ENCODE results near the gene TMEM54. TPM values are rescaled to one million over a fixed set of nuclear protein-coding genes. Genes with fewer than 3 reads are reported as not detected.

The TMEM54 gene
- total and polyA plus RNA-seq, 2 experiments from 2014 or later, result 11.2 to 11.7 TPM

- TF ChIP-seq EZH2phosphoT487 (IDR thresholded peaks at IDR 0.05; ENCODE audit: unreplicated experiment), result no peak
- no peak for TF ChIP-seq POLR2AphosphoS5 (IDR thresholded peaks at IDR 0.05; ENCODE audit: low read depth)
- TF ChIP-seq CREB1 (CRISPR knock-in tag; IDR thresholded peaks at IDR 0.05; ENCODE audit: low read depth), result no peak
- no peak for TF ChIP-seq EZH2 (IDR thresholded peaks at IDR 0.05; ENCODE audit: low read depth, unreplicated experiment)
- no peak for TF ChIP-seq ZNF114 (CRISPR knock-in tag; IDR thresholded peaks at IDR 0.05)
- TF ChIP-seq STAT1 (IDR thresholded peaks at IDR 0.05; ENCODE audit: unreplicated experiment), result no peak
- TF ChIP-seq NANOG (IDR thresholded peaks at IDR 0.05; ENCODE audit: borderline replicate concordance), result no peak
Observed at GRCh38 chr1:32889731-32890278, 11.4 kb downstream of the TMEM54 start (continued).

- Histone ChIP-seq H2AFZ (no peak overlapping the region), H3K9me2 (ENCODE audit: insufficient read depth) (no peaks in the 10 kb centered on the region), H3K79me2 (replicated peaks; ENCODE audit: insufficient read depth) (no peaks in the 10 kb centered on the region), H3F3A (replicated peaks; ENCODE audit: low read depth) (peaks cover 7% of the 10 kb centered on the region; the same call in 1 of the 2 replicates), H3K27me3 (ENCODE audit: insufficient read depth) (peaks cover 64% of the 10 kb centered on the region), H3K36me3 (ENCODE audit: insufficient read depth) (no peaks in the 10 kb centered on the region), H3K4me1 (ENCODE audit: insufficient read depth) (peaks cover 11% of the 10 kb centered on the region), H3K4me3 (no peak overlapping the region), H4K20me1 (replicated peaks; ENCODE audit: insufficient read depth) (peaks cover 6% of the 10 kb centered on the region), H3K4me2 (no peak overlapping the region), H3K27ac (ENCODE audit: low read depth) (no peak overlapping the region)
- TF ChIP-seq JUNB (IDR thresholded peaks at IDR 0.05; ENCODE audit: unreplicated experiment) (no peak), ZNF462 (CRISPR knock-in tag; IDR thresholded peaks at IDR 0.05) (no peak), REST (IDR thresholded peaks at IDR 0.05; ENCODE audit: unreplicated experiment) (no peak), CTCF (conservative IDR thresholded peaks at IDR 0.05; ENCODE audit: low read depth in 2 of 2) (no peak), CREB1 (CRISPR knock-in tag; IDR thresholded peaks at IDR 0.05; ENCODE audit: low read depth) (no peak), ZNF331 (CRISPR knock-in tag; IDR thresholded peaks at IDR 0.05; ENCODE audit: low read depth) (no peak), NANOG (IDR thresholded peaks at IDR 0.05; ENCODE audit: borderline replicate concordance) (no peak)
- no peak for DNase-seq (ENCODE audit: low spot score)
- Mint-ChIP-seq H3K9me3 (peaks cover 5% of the 10 kb centered on the region; the same call in 2 of the 3 replicates), H3K36me3 (ENCODE audit: low read depth) (peaks cover 8% of the 10 kb centered on the region; the same call in 1 of the 3 replicates), H3K27me3 (ENCODE audit: insufficient read depth, low read depth, poor library complexity) (peaks cover 45% of the 10 kb centered on the region), H3K27ac (no peak overlapping the region), H3K4me1 (peaks cover 18% of the 10 kb centered on the region), H3K4me3 (no peak overlapping the region)
- ATAC-seq, result no peak
Observed at GRCh38 chr1:32888677-32889420, 12.3 kb downstream of the TMEM54 start.
